ENCODE results near the gene ARSI. TPM values are rescaled to one million over a fixed set of nuclear protein-coding genes. Genes with fewer than 3 reads are reported as not detected.
A peak's percentile ranks its signal among the peaks of the same experiment; 100 is the strongest.

The ARSI gene
- total RNA-seq = under 1 TPM in 1 of 5 donors, not detected in 4; 0.09 TPM
- not detected for total RNA-seq (2013)
- total RNA-seq = 0 to 0.07 (median 0) reads per million in 29 experiments

GRCh38 chr5:150302301-150303069, at the start of gene ARSI:
TSS of gene ARSI (minus strand) at chr5:150302905. CDS start at chr5:150302373, 532 bp downstream.
- 10% methylated on average over 47 of the region's 63 CpGs for WGBS (ENCODE audit: insufficient coverage)
- peaks cover 35 to 38% of the 10 kb centered on the region in 2 donors for H3K27me3 Mint-ChIP-seq
- peaks cover 3 to 6% (median 4%) of the 10 kb centered on the region in 3 donors for H3K4me1 Mint-ChIP-seq
- no peak within 1 kb of the TSS for H3K27ac ChIP-seq (ENCODE audit: low read length)
- ATAC-seq (replicated peaks in 1 of 4) (no peak), DNase-seq (no peak)
- H3K4me3 Mint-ChIP-seq = peak within 1 kb of the TSS in 1 of 3 donors; percentile 6
- H3K27ac Mint-ChIP-seq = no peak within 1 kb of the TSS
- CTCF ChIA-PET = interaction anchor here in 1 of 2 donors (0.7 kb wide), 1 partner anchor 63 kb away, joined by 3 read pairs; no protein-coding TSS in a partner anchor
- peaks cover 14 to 50% of the 10 kb centered on the region in 2 experiments for H3K27me3 ChIP-seq (replicated peaks in 1 of 2; ENCODE audit: control insufficient read depth in 2 of 2, extremely low read depth in 1 of 2, insufficient read depth in 2 of 2, low read length in 1 of 2)
- H3K4me1 ChIP-seq (ENCODE audit: control insufficient read depth in 1 of 2, extremely low read depth in 1 of 2, insufficient read depth in 2 of 2, low read length in 2 of 2) = peaks cover 0 to 7% of the 10 kb centered on the region in 2 experiments
- no peak within 1 kb of the TSS for H3K4me3 ChIP-seq (ENCODE audit: control insufficient read depth in 1 of 2, extremely low read depth in 1 of 2, low read length in 1 of 2)
- no peaks in the 10 kb centered on the region for H3K9me3 Mint-ChIP-seq
- no peaks in the 10 kb centered on the region for H3K9me3 ChIP-seq
- H3K36me3 Mint-ChIP-seq = no peaks in the 10 kb centered on the region
- POLR2A ChIA-PET = no interaction called here
- H3K36me3 ChIP-seq (ENCODE audit: control insufficient read depth in 2 of 2, extremely low read depth in 1 of 2, insufficient read depth in 1 of 2, low read length in 1 of 2) = no peaks in the 10 kb centered on the region

GRCh38 chr5:150350524-150351344, 48.0 kb upstream of the ARSI start:
- ChIA-PET CTCF (interaction anchor here (0.5 to 1.5 kb wide), 6 partner anchors 8 to 187 kb away, joined by 3 to 7 read pairs (median 4); no protein-coding TSS in a partner anchor), POLR2A (no interaction called here)
- peak in 23 of 35 experiments; percentile 6 to 59 (median 19) for DNase-seq
- Mint-ChIP-seq H3K9me3 (no peaks in the 10 kb centered on the region), H3K4me3 (peak overlapping the region in 1 of 3 donors; percentile 41), H3K36me3 (no peaks in the 10 kb centered on the region), H3K4me1 (peaks cover 13 to 16% (median 13%) of the 10 kb centered on the region in 3 donors), H3K27ac (peak overlapping the region; percentile 83 to 87), H3K27me3 (no peaks in the 10 kb centered on the region)
- Histone ChIP-seq H3K27ac (ENCODE audit: low read length) (peak overlapping the region; percentile 35), H3K4me3 (ENCODE audit: control insufficient read depth in 1 of 2, extremely low read depth in 1 of 2, low read length in 1 of 2) (no peak overlapping the region), H3K4me1 (ENCODE audit: control insufficient read depth in 1 of 2, extremely low read depth in 1 of 2, insufficient read depth in 2 of 2, low read length in 2 of 2) (peaks cover 0 to 9% of the 10 kb centered on the region in 2 experiments), H3K27me3 (replicated peaks in 1 of 2; ENCODE audit: control insufficient read depth in 2 of 2, extremely low read depth in 1 of 2, insufficient read depth in 2 of 2, low read length in 1 of 2) (peaks cover 0 to 7% of the 10 kb centered on the region in 2 experiments), H3K36me3 (ENCODE audit: control insufficient read depth in 2 of 2, extremely low read depth in 1 of 2, insufficient read depth in 1 of 2, low read length in 1 of 2) (no peaks in the 10 kb centered on the region), H3K9me3 (no peaks in the 10 kb centered on the region)
- ATAC-seq (replicated peaks in 1 of 4) = peak; percentile 77 to 85 (median 80)
- WGBS (ENCODE audit: insufficient coverage) = 45% methylated on average over 5 of the region's 7 CpGs

GRCh38 chr5:150349681-150350275, 47.1 kb upstream of the ARSI start:
- peaks cover 0 to 9% of the 10 kb centered on the region in 2 experiments for H3K4me1 ChIP-seq (ENCODE audit: control insufficient read depth in 1 of 2, extremely low read depth in 1 of 2, insufficient read depth in 2 of 2, low read length in 2 of 2)
- H3K9me3 ChIP-seq = no peaks in the 10 kb centered on the region
- CTCF ChIA-PET = interaction anchor here in 1 of 2 donors (0.5 to 1.5 kb wide), 2 partner anchors 186 to 302 kb away, joined by 3 to 4 read pairs; no protein-coding TSS in a partner anchor

GRCh38 chr5:150347451-150347850, 44.7 kb upstream of the ARSI start:
- Mint-ChIP-seq H3K4me1 (peaks cover 14 to 16% (median 16%) of the 10 kb centered on the region in 3 donors), H3K27me3 (peaks cover 0 to 4% of the 10 kb centered on the region in 2 donors), H3K9me3 (no peaks in the 10 kb centered on the region), H3K36me3 (no peaks in the 10 kb centered on the region), H3K27ac (no peak overlapping the region), H3K4me3 (no peak overlapping the region)
- POLR2A ChIA-PET = no interaction called here
- Histone ChIP-seq H3K27ac (ENCODE audit: low read length) (no peak overlapping the region), H3K27me3 (replicated peaks in 1 of 2; ENCODE audit: control insufficient read depth in 2 of 2, extremely low read depth in 1 of 2, insufficient read depth in 2 of 2, low read length in 1 of 2) (peaks cover 0 to 11% of the 10 kb centered on the region in 2 experiments), H3K36me3 (ENCODE audit: control insufficient read depth in 2 of 2, extremely low read depth in 1 of 2, insufficient read depth in 1 of 2, low read length in 1 of 2) (no peaks in the 10 kb centered on the region), H3K9me3 (no peaks in the 10 kb centered on the region), H3K4me1 (ENCODE audit: control insufficient read depth in 1 of 2, extremely low read depth in 1 of 2, insufficient read depth in 2 of 2, low read length in 2 of 2) (peaks cover 0 to 12% of the 10 kb centered on the region in 2 experiments), H3K4me3 (ENCODE audit: control insufficient read depth in 1 of 2, extremely low read depth in 1 of 2, low read length in 1 of 2) (no peak overlapping the region)
- ATAC-seq (replicated peaks in 1 of 4) (no peak), DNase-seq (no peak)
- WGBS (ENCODE audit: insufficient coverage) = 20% methylated on average over 6 of the region's 9 CpGs
- CTCF ChIA-PET = no interaction called here

More at GRCh38 chr5:150349681-150350275, 47.1 kb upstream of the ARSI start:
- no peaks in the 10 kb centered on the region for H3K9me3 Mint-ChIP-seq
- DNase-seq = no peak
- POLR2A ChIA-PET = no interaction called here
- Histone ChIP-seq H3K36me3 (ENCODE audit: control insufficient read depth in 2 of 2, extremely low read depth in 1 of 2, insufficient read depth in 1 of 2, low read length in 1 of 2) (no peaks in the 10 kb centered on the region), H3K4me3 (ENCODE audit: control insufficient read depth in 1 of 2, extremely low read depth in 1 of 2, low read length in 1 of 2) (no peak overlapping the region), H3K27ac (ENCODE audit: low read length) (no peak overlapping the region), H3K27me3 (replicated peaks in 1 of 2; ENCODE audit: control insufficient read depth in 2 of 2, extremely low read depth in 1 of 2, insufficient read depth in 2 of 2, low read length in 1 of 2) (peaks cover 0 to 7% of the 10 kb centered on the region in 2 experiments)
- WGBS (ENCODE audit: insufficient coverage) = 80% methylated on average over 1 of the region's 6 CpGs
- H3K4me3 Mint-ChIP-seq = no peak overlapping the region
- no peak overlapping the region for H3K27ac Mint-ChIP-seq
- no peaks in the 10 kb centered on the region for H3K36me3 Mint-ChIP-seq
- ATAC-seq (replicated peaks in 1 of 4) = no peak
- peaks cover 13 to 16% (median 13%) of the 10 kb centered on the region in 3 donors for H3K4me1 Mint-ChIP-seq
- no peaks in the 10 kb centered on the region for H3K27me3 Mint-ChIP-seq

- no peaks in the 10 kb centered on the region for H3K36me3 ChIP-seq (ENCODE audit: control insufficient read depth in 2 of 2, extremely low read depth in 1 of 2, insufficient read depth in 1 of 2, low read length in 1 of 2)
- ChIA-PET CTCF (no interaction called here), POLR2A (no interaction called here)
- H3K9me3 ChIP-seq = no peaks in the 10 kb centered on the region
- H3K27me3 ChIP-seq (replicated peaks in 1 of 2; ENCODE audit: control insufficient read depth in 2 of 2, extremely low read depth in 1 of 2, insufficient read depth in 2 of 2, low read length in 1 of 2) = peaks cover 0 to 11% of the 10 kb centered on the region in 2 experiments
- Mint-ChIP-seq H3K4me1 (peaks cover 16 to 19% (median 16%) of the 10 kb centered on the region in 3 donors), H3K36me3 (no peaks in the 10 kb centered on the region), H3K4me3 (no peak overlapping the region), H3K27ac (no peak overlapping the region), H3K27me3 (peaks cover 0 to 4% of the 10 kb centered on the region in 2 donors), H3K9me3 (no peaks in the 10 kb centered on the region)
- no peak overlapping the region for H3K27ac ChIP-seq (ENCODE audit: low read length)
- H3K4me3 ChIP-seq (ENCODE audit: control insufficient read depth in 1 of 2, extremely low read depth in 1 of 2, low read length in 1 of 2) = no peak overlapping the region
- ATAC-seq (replicated peaks in 1 of 4) (no peak), DNase-seq (no peak)
- 75% methylated on average over 1 of the region's 2 CpGs for WGBS (ENCODE audit: insufficient coverage)
- H3K4me1 ChIP-seq (ENCODE audit: control insufficient read depth in 1 of 2, extremely low read depth in 1 of 2, insufficient read depth in 2 of 2, low read length in 2 of 2) = peaks cover 0 to 12% of the 10 kb centered on the region in 2 experiments
These were observed 44.3 kb upstream of the ARSI start for GRCh38 chr5:150347003-150347402.

GRCh38 chr5:150346592-150346991, 43.9 kb upstream of the ARSI start:
- Mint-ChIP-seq H3K4me3 (no peak overlapping the region), H3K9me3 (no peaks in the 10 kb centered on the region), H3K27ac (no peak overlapping the region), H3K36me3 (no peaks in the 10 kb centered on the region), H3K27me3 (peaks cover 0 to 4% of the 10 kb centered on the region in 2 donors), H3K4me1 (peaks cover 14 to 19% (median 16%) of the 10 kb centered on the region in 3 donors)
- peaks cover 0 to 11% of the 10 kb centered on the region in 2 experiments for H3K27me3 ChIP-seq (replicated peaks in 1 of 2; ENCODE audit: control insufficient read depth in 2 of 2, extremely low read depth in 1 of 2, insufficient read depth in 2 of 2, low read length in 1 of 2)
- H3K4me3 ChIP-seq (ENCODE audit: control insufficient read depth in 1 of 2, extremely low read depth in 1 of 2, low read length in 1 of 2) = no peak overlapping the region
- DNase-seq (no peak), ATAC-seq (replicated peaks in 1 of 4) (no peak)
- WGBS (ENCODE audit: insufficient coverage) = 80% methylated on average over 2 of the region's 6 CpGs
- ChIA-PET POLR2A (no interaction called here), CTCF (interaction anchor here in 1 of 2 donors (0.6 kb wide), 1 partner anchor 1612 kb away, joined by 3 read pairs; no protein-coding TSS in a partner anchor)
- no peak overlapping the region for H3K27ac ChIP-seq (ENCODE audit: low read length)
- no peaks in the 10 kb centered on the region for H3K36me3 ChIP-seq (ENCODE audit: control insufficient read depth in 2 of 2, extremely low read depth in 1 of 2, insufficient read depth in 1 of 2, low read length in 1 of 2)
- peaks cover 0 to 12% of the 10 kb centered on the region in 2 experiments for H3K4me1 ChIP-seq (ENCODE audit: control insufficient read depth in 1 of 2, extremely low read depth in 1 of 2, insufficient read depth in 2 of 2, low read length in 2 of 2)
- H3K9me3 ChIP-seq = no peaks in the 10 kb centered on the region
